Tongue (tissue), 2 donors: ENCODE data around the gene TEX35. TPM values are rescaled to one million over a fixed set of nuclear protein-coding genes. Genes with fewer than 3 reads are reported as not detected.

ENCODE experiments used
- small RNA-seq: library from RNA; depleted of rRNA; stranded (forward); fragments of <200 nt; gene quantifications from one replicate; pipeline ENCODE3, GENCODE V24; 2014; ENCODE audit warnings: low replicate concordance
- total RNA-seq: library from RNA; depleted of rRNA; stranded (reverse); fragments of >200 nt; gene quantifications from one replicate; pipeline ENCODE4 v1.2.3, GENCODE V29; 2014

The TEX35 gene
- total RNA-seq, 1 donor from 2014 or later: not detected

Small RNA genes within 50 kb of the gene (small RNA-seq; reads per million reads assigned to genes)
- gene RF00017 (not detected), gene RNA5SP69 (not detected)

Other genes starting within 250 kb of the TEX35 start
- gene CLEC20A, start 16.1 kb upstream of the TEX35 start, total RNA-seq: not detected
- 76.3 TPM for gene RALGPS2, start 212.1 kb downstream of the TEX35 start, total RNA-seq